ENCODE measurements around the gene PIEZO2.

PIEZO2 gene

GRCh38 chr18:10661317-10661716, 488.1 kb downstream of the PIEZO2 start:
- H3K36me3 ChIP-seq (ENCODE audit: control insufficient read depth, low read length) = no peaks in the 10 kb centered on the region
- H3K9me2 ChIP-seq (replicated peaks; ENCODE audit: control insufficient read depth, low read length) = no peaks in the 10 kb centered on the region
- no peak overlapping the region for H3K4me3 ChIP-seq (ENCODE audit: low read length)
- peaks cover 10% of the 10 kb centered on the region for H3K4me1 ChIP-seq (ENCODE audit: control insufficient read depth, low read length)
- TF ChIP-seq CTCF (IDR thresholded peaks at IDR 0.05; ENCODE audit: low read depth, low read length, poor library complexity, severe bottlenecking) (no peak), EZH2phosphoT487 (IDR thresholded peaks at IDR 0.05; ENCODE audit: borderline replicate concordance, low read length) (no peak)
- H4K20me1 ChIP-seq (ENCODE audit: control insufficient read depth, insufficient read depth, low read depth, low read length) = no peaks in the 10 kb centered on the region
- no peaks in the 10 kb centered on the region for H3K9me3 ChIP-seq (ENCODE audit: control insufficient read depth, insufficient read depth, low read length)
- no peak overlapping the region for H3K27ac ChIP-seq (ENCODE audit: low read depth, low read length)
- no peaks in the 10 kb centered on the region for H3K79me2 ChIP-seq (ENCODE audit: control insufficient read depth, low read length)
- H3F3A ChIP-seq (ENCODE audit: control insufficient read depth, insufficient read depth) = no peaks in the 10 kb centered on the region
- no peak overlapping the region for H3K4me2 ChIP-seq (ENCODE audit: low read length)
- no peaks in the 10 kb centered on the region for H3K27me3 ChIP-seq (ENCODE audit: control insufficient read depth, low read length)

- Histone ChIP-seq H3K27me3 (ENCODE audit: control insufficient read depth, low read length) (no peaks in the 10 kb centered on the region), H4K20me1 (ENCODE audit: control insufficient read depth, insufficient read depth, low read depth, low read length) (no peaks in the 10 kb centered on the region), H3K36me3 (ENCODE audit: control insufficient read depth, low read length) (no peaks in the 10 kb centered on the region), H3K4me3 (ENCODE audit: low read length) (no peak overlapping the region), H3K27ac (ENCODE audit: low read depth, low read length) (no peak overlapping the region), H3K4me2 (ENCODE audit: low read length) (peak overlapping the region; percentile 27), H3K4me1 (ENCODE audit: control insufficient read depth, low read length) (peaks cover 10% of the 10 kb centered on the region), H3F3A (ENCODE audit: control insufficient read depth, insufficient read depth) (no peaks in the 10 kb centered on the region), H3K9me3 (ENCODE audit: control insufficient read depth, insufficient read depth, low read length) (no peaks in the 10 kb centered on the region), H3K9me2 (replicated peaks; ENCODE audit: control insufficient read depth, low read length) (no peaks in the 10 kb centered on the region), H3K79me2 (ENCODE audit: control insufficient read depth, low read length) (no peaks in the 10 kb centered on the region)
- TF ChIP-seq EZH2phosphoT487 (IDR thresholded peaks at IDR 0.05; ENCODE audit: borderline replicate concordance, low read length) (no peak), CTCF (IDR thresholded peaks at IDR 0.05; ENCODE audit: low read depth, low read length, poor library complexity, severe bottlenecking) (no peak)
Measured at GRCh38 chr18:10660179-10660884, 489.0 kb downstream of the PIEZO2 start.

GRCh38 chr18:10659594-10659993, 489.8 kb downstream of the PIEZO2 start:
- TF ChIP-seq EZH2phosphoT487 (IDR thresholded peaks at IDR 0.05; ENCODE audit: borderline replicate concordance, low read length) (no peak), CTCF (IDR thresholded peaks at IDR 0.05; ENCODE audit: low read depth, low read length, poor library complexity, severe bottlenecking) (no peak)
- H3K79me2 ChIP-seq (ENCODE audit: control insufficient read depth, low read length) = no peaks in the 10 kb centered on the region
- no peaks in the 10 kb centered on the region for H3K27me3 ChIP-seq (ENCODE audit: control insufficient read depth, low read length)

More at GRCh38 chr18:10659594-10659993, 489.8 kb downstream of the PIEZO2 start:
- Histone ChIP-seq H4K20me1 (ENCODE audit: control insufficient read depth, insufficient read depth, low read depth, low read length) (no peaks in the 10 kb centered on the region), H3K9me3 (ENCODE audit: control insufficient read depth, insufficient read depth, low read length) (no peaks in the 10 kb centered on the region), H3K4me1 (ENCODE audit: control insufficient read depth, low read length) (peaks cover 10% of the 10 kb centered on the region), H3K9me2 (replicated peaks; ENCODE audit: control insufficient read depth, low read length) (no peaks in the 10 kb centered on the region), H3K27ac (ENCODE audit: low read depth, low read length) (no peak overlapping the region), H3K4me3 (ENCODE audit: low read length) (no peak overlapping the region), H3F3A (ENCODE audit: control insufficient read depth, insufficient read depth) (no peaks in the 10 kb centered on the region), H3K4me2 (ENCODE audit: low read length) (no peak overlapping the region), H3K36me3 (ENCODE audit: control insufficient read depth, low read length) (no peaks in the 10 kb centered on the region)

All from DOHH2 (cell line).